ENCODE measurements around the gene SLC44A4.

- TF ChIP-seq CTCF (IDR thresholded peaks at IDR 0.05) (no peak), EP300 (IDR thresholded peaks at IDR 0.05) (no peak)
Observed at GRCh38 chr6:31837369-31838113, 41.3 kb downstream of the SLC44A4 start.
